ENCODE data around the gene ATP5F1D. TPM values are rescaled to one million over a fixed set of nuclear protein-coding genes. Genes with fewer than 3 reads are reported as not detected.

The ATP5F1D gene
- total and polyA plus RNA-seq, 2 of the 13 experiments (the other 11 are each of a cell fraction or from before 2014, with no cell fraction given): 39.4 to 78.7 TPM

DNA sequence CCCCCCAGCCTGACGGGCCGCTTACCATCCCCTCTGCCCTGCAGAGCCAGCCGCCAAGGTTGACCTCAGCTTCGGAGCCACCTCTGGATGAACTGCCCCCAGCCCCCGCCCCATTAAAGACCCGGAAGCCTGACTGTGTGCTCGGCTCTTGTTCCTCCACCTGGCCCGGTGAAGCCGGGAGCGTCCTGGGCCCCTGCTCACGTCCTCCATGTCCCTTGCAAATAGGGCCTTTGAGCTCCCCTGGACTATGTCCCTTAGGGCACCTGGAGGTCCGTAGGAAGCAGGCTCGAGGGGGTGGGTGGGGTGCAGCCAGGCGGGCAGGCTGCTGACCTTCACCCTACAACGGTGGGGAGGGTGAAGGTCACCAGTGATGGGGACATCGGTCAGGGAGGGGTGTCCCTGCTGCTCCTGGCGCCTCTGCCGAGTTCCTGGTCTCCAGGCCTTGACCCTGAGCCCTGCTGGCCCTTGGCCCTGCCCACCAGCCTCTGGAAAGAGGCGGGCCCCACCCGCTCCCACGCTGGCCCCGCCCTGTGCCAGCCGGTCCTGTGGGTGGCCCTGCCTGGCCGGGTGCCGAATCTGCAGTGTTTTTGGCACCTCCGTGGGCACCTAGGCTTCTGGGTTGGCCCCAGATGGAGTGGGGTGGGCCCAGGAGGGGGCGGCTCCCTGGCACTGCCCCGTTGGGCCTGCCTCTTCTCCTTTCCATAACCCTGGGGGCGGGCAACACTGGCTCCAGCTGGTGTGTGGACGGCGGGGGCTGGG lies 3.3 kb downstream of the ATP5F1D start (continued):
- TF ChIP-seq ZNF652 (CRISPR knock-in tag; IDR thresholded peaks at IDR 0.05; ENCODE audit: borderline replicate concordance, low read depth) (peak; percentile 51; the same call in 1 of the 2 replicates), ZNF607 (CRISPR knock-in tag; IDR thresholded peaks at IDR 0.05; ENCODE audit: borderline replicate concordance) (peak; percentile 53), ZNF230 (CRISPR knock-in tag; IDR thresholded peaks at IDR 0.05) (peak; percentile 76; the same call in 1 of the 2 replicates), CEBPB (IDR thresholded peaks at IDR 0.05; ENCODE audit: borderline replicate concordance, low read depth, low read length) (peak; percentile 54; the same call in 1 of the 2 replicates), BCL6 (CRISPR knock-in tag; IDR thresholded peaks at IDR 0.05) (peak; percentile 94), FOXM1 (CRISPR knock-in tag; IDR thresholded peaks at IDR 0.05) (no peak), NR2C2 (CRISPR knock-in tag; IDR thresholded peaks at IDR 0.05; ENCODE audit: borderline replicate concordance) (peak; percentile 97), DPF2 (CRISPR knock-in tag; IDR thresholded peaks at IDR 0.05; ENCODE audit: borderline replicate concordance, low read depth) (peak; percentile 91), NR2F1 (CRISPR knock-in tag; IDR thresholded peaks at IDR 0.05) (peak; percentile 95 to 99), YEATS2 (CRISPR knock-in tag; IDR thresholded peaks at IDR 0.05; ENCODE audit: borderline replicate concordance) (peak; percentile 34; the same call in 1 of the 2 replicates), NFYC (CRISPR knock-in tag; IDR thresholded peaks at IDR 0.05) (peak; percentile 33; the same call in 1 of the 2 replicates), ZNF577 (CRISPR knock-in tag; IDR thresholded peaks at IDR 0.05; ENCODE audit: borderline replicate concordance, low read depth) (no peak), MLLT10 (CRISPR knock-in tag; IDR thresholded peaks at IDR 0.05) (no peak), ZSCAN12 (CRISPR knock-in tag; IDR thresholded peaks at IDR 0.05) (no peak), FOXO1 (CRISPR knock-in tag; IDR thresholded peaks at IDR 0.05) (peak; percentile 46; the same call in 1 of the 2 replicates), HOXA5 (CRISPR knock-in tag; IDR thresholded peaks at IDR 0.05) (peak; percentile 17; the same call in 1 of the 2 replicates), ZNF709 (CRISPR knock-in tag; IDR thresholded peaks at IDR 0.05) (peak; percentile 79), CEBPG (CRISPR knock-in tag; IDR thresholded peaks at IDR 0.05) (peak; percentile 71), AGO2 (optimal IDR thresholded peaks at IDR 0.05; ENCODE audit: low read depth, low read length) (peak; percentile 95)
- TF ChIP-seq, protein P1, sequence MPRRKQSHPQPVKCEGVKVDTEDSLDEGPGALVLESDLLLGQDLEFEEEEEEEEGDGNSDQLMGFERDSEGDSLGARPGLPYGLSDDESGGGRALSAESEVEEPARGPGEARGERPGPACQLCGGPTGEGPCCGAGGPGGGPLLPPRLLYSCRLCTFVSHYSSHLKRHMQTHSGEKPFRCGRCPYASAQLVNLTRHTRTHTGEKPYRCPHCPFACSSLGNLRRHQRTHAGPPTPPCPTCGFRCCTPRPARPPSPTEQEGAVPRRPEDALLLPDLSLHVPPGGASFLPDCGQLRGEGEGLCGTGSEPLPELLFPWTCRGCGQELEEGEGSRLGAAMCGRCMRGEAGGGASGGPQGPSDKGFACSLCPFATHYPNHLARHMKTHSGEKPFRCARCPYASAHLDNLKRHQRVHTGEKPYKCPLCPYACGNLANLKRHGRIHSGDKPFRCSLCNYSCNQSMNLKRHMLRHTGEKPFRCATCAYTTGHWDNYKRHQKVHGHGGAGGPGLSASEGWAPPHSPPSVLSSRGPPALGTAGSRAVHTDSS (CRISPR knock-in tag; conservative IDR thresholded peaks at IDR 0.05): 0 out of 2 replicates have a peak, but pooled peaks have one; percentile 82
- TF ChIP-seq, protein P2, sequence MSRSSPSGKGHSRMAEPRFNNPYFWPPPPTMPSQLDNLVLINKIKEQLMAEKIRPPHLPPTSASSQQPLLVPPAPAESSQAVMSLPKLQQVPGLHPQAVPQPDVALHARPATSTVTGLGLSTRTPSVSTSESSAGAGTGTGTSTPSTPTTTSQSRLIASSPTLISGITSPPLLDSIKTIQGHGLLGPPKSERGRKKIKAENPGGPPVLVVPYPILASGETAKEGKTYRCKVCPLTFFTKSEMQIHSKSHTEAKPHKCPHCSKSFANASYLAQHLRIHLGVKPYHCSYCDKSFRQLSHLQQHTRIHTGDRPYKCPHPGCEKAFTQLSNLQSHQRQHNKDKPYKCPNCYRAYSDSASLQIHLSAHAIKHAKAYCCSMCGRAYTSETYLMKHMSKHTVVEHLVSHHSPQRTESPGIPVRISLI (CRISPR knock-in tag; IDR thresholded peaks at IDR 0.05; ENCODE audit: borderline replicate concordance): peak; percentile 39; the same call in 1 of the 2 replicates
- TF ChIP-seq, protein P3, sequence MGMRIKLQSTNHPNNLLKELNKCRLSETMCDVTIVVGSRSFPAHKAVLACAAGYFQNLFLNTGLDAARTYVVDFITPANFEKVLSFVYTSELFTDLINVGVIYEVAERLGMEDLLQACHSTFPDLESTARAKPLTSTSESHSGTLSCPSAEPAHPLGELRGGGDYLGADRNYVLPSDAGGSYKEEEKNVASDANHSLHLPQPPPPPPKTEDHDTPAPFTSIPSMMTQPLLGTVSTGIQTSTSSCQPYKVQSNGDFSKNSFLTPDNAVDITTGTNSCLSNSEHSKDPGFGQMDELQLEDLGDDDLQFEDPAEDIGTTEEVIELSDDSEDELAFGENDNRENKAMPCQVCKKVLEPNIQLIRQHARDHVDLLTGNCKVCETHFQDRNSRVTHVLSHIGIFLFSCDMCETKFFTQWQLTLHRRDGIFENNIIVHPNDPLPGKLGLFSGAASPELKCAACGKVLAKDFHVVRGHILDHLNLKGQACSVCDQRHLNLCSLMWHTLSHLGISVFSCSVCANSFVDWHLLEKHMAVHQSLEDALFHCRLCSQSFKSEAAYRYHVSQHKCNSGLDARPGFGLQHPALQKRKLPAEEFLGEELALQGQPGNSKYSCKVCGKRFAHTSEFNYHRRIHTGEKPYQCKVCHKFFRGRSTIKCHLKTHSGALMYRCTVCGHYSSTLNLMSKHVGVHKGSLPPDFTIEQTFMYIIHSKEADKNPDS (CRISPR knock-in tag; IDR thresholded peaks at IDR 0.05): peak; percentile 51; the same call in 1 of the 2 replicates
- TF ChIP-seq, protein P4, sequence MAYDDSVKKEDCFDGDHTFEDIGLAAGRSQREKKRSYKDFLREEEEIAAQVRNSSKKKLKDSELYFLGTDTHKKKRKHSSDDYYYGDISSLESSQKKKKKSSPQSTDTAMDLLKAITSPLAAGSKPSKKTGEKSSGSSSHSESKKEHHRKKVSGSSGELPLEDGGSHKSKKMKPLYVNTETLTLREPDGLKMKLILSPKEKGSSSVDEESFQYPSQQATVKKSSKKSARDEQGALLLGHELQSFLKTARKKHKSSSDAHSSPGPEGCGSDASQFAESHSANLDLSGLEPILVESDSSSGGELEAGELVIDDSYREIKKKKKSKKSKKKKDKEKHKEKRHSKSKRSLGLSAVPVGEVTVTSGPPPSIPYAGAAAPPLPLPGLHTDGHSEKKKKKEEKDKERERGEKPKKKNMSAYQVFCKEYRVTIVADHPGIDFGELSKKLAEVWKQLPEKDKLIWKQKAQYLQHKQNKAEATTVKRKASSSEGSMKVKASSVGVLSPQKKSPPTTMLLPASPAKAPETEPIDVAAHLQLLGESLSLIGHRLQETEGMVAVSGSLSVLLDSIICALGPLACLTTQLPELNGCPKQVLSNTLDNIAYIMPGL (CRISPR knock-in tag; IDR thresholded peaks at IDR 0.05; ENCODE audit: borderline replicate concordance in 1 of 2, low read depth in 1 of 2): peak; percentile 80 to 81

Measured in HepG2 (cell line).